ENCODE results near the gene SIGLEC9.
"Not testable (repeated sequence)": the region's sequence is repeated elsewhere in the genome, so short reads cannot be mapped to it uniquely, and the experiment has no call there.

SIGLEC9 gene

DNA sequence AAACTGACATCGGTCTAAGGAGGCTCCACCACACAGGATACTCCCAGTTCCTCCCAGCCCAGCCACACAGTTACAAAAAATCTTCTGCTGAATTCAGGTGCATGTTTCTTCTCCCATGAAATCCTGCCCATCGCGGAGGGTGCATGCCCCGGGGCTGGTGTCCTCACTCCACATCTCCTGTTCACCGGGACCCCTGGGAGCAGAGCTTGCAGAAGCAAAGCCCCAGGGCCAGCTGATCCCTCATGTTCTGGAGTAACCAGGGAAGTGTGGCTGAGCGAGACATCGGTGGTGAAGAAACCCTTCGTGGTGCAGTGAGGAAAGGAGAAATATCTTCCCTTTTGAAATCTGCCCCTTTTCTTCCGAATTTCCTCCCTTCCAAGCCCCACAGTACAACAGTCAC, 904 bp upstream of the SIGLEC9 start:
- no peak for DNase-seq (ENCODE audit: low spot score)

DNA sequence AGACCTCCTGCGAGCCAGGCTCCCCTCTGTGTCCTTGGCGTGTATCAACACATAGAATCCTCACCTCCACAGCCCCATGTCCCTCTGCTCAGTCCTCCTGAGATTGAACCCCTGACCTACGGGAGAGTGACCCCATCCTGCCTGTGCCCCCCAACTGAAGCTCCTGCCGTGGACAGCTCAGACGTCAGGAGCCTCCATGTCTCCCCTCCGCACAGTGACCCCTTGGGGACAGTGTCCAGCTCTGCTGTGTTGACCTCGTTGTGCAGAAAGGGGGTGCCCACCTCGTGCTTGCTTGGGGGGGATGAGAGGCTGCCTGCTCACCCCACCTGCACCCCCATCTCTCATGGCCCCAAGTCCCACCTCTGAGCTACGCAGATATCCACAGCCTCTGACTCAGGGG, 490 bp upstream of the SIGLEC9 start:
- DNase-seq (ENCODE audit: low spot score) = no peak

DNA sequence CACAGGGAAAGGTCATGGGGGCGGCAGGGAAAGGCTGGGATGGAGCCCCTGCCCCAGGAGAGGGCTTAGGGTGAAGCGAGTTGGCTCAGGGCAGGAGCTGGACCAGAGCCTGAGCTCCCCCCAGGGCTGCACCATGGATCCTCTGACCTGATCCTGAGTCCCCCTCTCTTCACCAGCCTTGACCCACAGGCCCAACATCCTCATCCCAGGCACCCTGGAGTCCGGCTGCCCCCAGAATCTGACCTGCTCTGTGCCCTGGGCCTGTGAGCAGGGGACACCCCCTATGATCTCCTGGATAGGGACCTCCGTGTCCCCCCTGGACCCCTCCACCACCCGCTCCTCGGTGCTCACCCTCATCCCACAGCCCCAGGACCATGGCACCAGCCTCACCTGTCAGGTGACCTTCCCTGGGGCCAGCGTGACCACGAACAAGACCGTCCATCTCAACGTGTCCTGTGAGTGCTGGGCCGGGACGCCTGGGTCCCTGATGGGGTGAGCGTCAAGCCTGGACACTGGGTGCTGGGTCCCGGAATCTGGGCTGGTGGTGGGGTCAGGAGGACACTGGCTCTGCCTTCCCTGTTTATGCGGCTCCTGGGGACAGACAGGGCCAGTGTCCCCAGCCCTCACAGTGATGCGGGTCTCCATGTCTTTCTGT, 842 bp downstream of the SIGLEC9 start:
- no peak for DNase-seq (ENCODE audit: low spot score)

- no peak for DNase-seq (ENCODE audit: low spot score)
These were observed 2.3 kb downstream of the SIGLEC9 start for GRCh38 chr19:51127032-51127431.

GRCh38 chr19:51127755-51128154, 3.0 kb downstream of the SIGLEC9 start:
- no peak for DNase-seq (ENCODE audit: low spot score)

- DNase-seq (ENCODE audit: low spot score) = no peak
These were observed 3.5 kb downstream of the SIGLEC9 start for GRCh38 chr19:51128227-51128626.

DNA sequence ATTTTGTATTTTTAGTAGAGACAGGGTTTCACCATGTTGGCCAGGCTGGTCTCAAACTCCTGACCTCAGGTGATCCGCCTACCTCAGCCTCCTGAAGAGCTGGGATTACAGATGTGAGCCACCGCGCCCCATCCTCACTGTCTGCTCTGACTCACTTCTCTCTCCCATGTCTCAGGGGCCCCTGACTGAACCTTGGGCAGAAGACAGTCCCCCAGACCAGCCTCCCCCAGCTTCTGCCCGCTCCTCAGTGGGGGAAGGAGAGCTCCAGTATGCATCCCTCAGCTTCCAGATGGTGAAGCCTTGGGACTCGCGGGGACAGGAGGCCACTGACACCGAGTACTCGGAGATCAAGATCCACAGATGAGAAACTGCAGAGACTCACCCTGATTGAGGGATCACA, 5.0 kb downstream of the SIGLEC9 start:
- DNase-seq (ENCODE audit: low spot score) = no peak

- no peak for DNase-seq (ENCODE audit: low spot score)
These were observed 7.3 kb downstream of the SIGLEC9 start for GRCh38 chr19:51131780-51132680.

- DNase-seq (ENCODE audit: low spot score) = no peak
These were observed 10.3 kb downstream of the SIGLEC9 start for GRCh38 chr19:51135004-51135403.

DNA sequence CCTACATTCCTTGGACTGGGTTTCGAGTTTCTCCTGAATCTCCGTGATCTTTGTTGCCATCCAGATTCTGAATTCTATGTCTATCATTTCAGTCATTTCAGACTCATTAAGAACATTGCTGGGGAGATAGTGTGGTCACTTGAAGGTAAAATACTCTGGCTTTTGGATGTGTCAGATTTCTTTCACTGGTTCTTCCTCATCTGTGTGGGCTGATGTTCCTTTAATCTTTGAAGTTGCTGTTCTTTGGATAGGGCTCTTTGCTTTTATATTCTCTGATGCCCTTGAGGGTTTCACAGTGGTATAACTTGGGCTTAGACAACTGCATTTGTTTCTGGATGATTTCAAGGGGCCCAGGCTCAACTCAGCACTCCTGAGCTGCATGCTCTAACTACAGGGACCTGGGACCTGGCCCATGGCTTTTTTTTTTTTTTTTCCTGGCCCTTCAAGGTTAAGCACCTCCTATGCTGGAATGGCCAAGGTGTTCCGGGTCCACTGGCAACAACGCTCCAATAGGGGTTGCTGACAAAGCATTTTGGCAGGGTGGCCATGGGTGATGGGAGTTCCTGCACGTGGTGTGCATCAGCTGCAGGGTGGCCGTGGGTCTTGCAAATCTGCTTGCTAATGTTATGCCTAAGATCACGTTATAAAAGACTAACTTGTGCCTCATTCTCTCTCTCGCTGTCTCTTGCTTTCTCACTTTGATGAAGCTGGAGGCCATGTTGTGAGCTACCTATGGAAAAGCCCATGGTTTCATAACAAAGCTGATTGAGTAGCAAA, 11.5 kb downstream of the SIGLEC9 start:
- DNase-seq (ENCODE audit: low spot score) = no peak

DNA sequence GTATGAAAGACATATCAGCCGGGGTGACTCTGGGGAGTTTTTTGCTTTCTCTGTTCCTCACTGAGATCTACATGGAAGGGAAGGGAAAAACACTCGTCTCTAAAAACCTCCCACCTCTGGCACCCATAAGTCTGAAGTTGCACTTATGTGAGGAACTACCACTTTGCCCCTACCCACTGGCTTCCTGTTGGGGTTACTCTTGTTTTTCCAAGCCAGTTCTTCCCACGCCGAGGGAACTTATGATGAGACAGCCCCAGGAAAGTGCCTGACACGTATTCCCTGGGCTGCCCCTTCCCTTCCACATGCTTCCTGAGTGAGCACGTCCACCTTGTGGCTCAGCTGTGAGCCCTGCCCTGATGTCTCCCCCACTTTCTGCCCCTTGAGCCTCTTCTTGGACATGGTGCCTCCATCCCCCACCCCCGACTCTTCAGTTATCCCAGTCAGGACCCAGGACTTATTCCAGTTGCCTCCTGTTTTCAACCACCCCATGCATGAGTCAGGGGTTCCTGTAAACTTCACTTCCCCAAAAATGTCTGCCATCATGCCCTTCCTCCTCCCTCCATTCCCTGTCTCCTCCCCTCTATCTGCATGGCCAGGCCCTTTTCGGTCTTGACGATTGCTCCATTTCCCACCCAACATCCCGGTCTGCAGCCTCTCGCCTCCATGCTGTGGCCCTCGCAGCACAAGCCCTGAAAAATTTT, 12.3 kb downstream of the SIGLEC9 start:
- no peak for DNase-seq (ENCODE audit: low spot score)

DNA sequence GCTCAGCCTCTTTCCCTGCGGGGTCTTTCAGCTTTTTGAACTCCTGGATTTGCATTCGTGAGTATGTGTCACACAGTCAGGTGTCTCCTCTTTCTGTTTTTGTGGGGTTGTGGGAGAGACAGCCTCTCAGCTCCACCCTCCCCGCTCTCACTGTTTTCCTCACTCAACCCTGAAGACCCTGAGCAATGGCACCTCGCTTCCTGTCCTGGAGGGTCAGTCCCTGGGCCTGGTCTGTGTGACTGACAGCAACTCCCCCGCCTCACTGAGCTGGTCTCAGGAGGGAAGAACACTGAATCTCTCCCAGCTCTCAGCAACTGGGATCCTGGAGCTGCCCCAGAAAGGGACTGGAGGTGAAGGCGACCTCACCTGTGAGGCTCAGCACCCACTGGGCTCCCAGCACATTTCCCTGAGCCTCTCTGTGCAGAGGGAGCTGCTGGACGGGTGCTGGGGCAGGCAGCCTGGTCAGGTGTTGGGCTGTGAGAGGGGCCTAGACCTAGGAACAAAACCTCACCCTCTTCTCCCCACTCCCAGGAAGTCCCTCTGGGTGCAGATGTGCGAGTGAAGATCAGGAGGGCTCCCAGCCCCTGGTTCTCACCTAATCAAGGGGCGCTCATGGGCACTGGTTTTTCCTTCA, 13.2 kb downstream of the SIGLEC9 start:
- DNase-seq (ENCODE audit: low spot score) = no peak

- no peak for DNase-seq (ENCODE audit: low spot score)
These were observed 13.9 kb downstream of the SIGLEC9 start for GRCh38 chr19:51138549-51138979.

GRCh38 chr19:51139299-51140014, 14.8 kb downstream of the SIGLEC9 start:
- DNase-seq (ENCODE audit: low spot score) = no peak

GRCh38 chr19:51140441-51140840, 15.7 kb downstream of the SIGLEC9 start:
- DNase-seq (ENCODE audit: low spot score) = no peak

GRCh38 chr19:51141181-51141580, 16.5 kb downstream of the SIGLEC9 start:
- no peak for DNase-seq (ENCODE audit: low spot score)

DNA sequence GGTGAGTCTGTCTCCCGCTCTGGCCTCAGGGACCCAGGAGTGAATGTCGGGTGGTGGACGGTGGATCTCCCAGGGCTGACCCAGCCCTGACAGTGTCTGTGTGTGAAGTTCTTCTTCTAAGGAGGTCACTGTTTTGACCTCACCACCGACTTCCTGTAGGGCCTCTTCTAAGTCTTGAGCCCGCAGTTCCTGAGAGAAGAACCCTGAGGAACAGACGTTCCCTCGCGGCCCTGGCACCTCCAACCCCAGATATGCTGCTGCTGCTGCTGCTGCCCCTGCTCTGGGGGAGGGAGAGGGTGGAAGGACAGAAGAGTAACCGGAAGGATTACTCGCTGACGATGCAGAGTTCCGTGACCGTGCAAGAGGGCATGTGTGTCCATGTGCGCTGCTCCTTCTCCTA, 17.4 kb downstream of the SIGLEC9 start, which contains the start of gene SIGLEC7:
TSS of gene SIGLEC7 (plus strand) at position 183 of the 400 bp plus-strand sequence. CDS start at position 252, 69 bp downstream.
- no peak for DNase-seq (ENCODE audit: low spot score)

GRCh38 chr19:51142809-51143475, 18.2 kb downstream of the SIGLEC9 start:
- DNase-seq (ENCODE audit: low spot score) = not testable (repeated sequence)

DNA sequence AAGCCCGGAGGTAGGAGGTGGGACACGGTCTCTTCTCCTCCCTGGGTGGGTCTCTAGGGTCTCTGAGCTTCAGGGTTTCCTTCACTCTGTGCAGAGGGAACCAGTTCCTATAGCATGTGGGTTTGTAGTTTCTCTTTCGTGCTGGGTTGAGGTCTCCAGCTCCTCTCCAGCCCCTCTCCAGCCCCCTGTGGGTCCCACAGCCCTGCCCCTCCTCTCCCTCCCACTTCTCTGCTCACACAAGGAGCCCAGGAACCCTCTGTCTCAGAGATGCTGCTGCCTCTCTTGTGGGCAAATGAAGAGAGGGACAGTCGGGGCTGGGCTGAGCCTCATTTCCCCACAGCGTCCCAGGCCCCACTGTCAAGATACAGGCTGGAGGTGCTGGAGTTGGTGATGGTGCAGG, 18.8 kb downstream of the SIGLEC9 start:
- DNase-seq (ENCODE audit: low spot score) = no peak

DNA sequence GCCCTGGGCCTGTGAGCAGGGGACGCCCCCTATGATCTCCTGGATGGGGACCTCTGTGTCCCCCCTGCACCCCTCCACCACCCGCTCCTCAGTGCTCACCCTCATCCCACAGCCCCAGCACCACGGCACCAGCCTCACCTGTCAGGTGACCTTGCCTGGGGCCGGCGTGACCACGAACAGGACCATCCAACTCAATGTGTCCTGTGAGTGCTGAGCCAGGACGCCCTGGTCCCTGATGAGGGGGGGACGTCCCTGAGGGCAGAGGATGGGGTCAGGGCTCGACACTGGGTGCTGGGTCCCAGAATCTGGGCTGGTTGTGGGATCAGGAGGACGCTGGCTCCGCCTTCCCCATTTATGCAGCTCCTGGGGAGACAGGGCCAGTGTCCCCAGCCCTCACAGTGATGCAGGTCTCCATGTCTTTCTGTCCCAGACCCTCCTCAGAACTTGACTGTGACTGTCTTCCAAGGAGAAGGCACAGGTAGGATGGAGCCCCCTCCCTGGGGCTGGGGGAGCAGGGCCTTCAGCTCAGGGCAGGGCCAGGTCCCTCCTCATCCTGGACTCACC, 19.9 kb downstream of the SIGLEC9 start:
- no peak for DNase-seq (ENCODE audit: low spot score)

Data from LoVo (cell line).